SK-N-SH (cell line): ENCODE data around the gene SLC39A13. TPM values are rescaled to one million over a fixed set of nuclear protein-coding genes. Genes with fewer than 3 reads are reported as not detected.

Source experiments
- CTCF ChIA-PET: fragments of 300-600, 350-600 bp; formaldehyde crosslinking; extraction: SDS; loops from one replicate; lab custom pipeline; 2021; lab: Yijun Ruan, JAX
- POLR2A ChIA-PET: fragments of 350-600 bp; sonication (Branson Sonifier 250); formaldehyde crosslinking; extraction: SDS; loops from one replicate; lab custom pipeline; 2020; ENCODE audit warnings: antibody characterized with exemption, inconsistent platforms; lab: Yijun Ruan, JAX
- DNase-seq: peaks from one replicate; pipeline ENCODE4 v3.0.0; 2012
- H2AFZ ChIP-seq: fragments of 200-600 bp; sonication (generic); 2 replicates; pipeline ENCODE4 v1.8.1; 2016; ENCODE audit warnings: antibody characterized with exemption, mild to moderate bottlenecking, low read depth
- H3F3A ChIP-seq: fragments of 200-600 bp; sonication (generic); replicated peaks from 2 replicates; pipeline ENCODE3; 2016; ENCODE audit warnings: antibody characterized with exemption, mild to moderate bottlenecking; ENCODE audit not compliant: insufficient read depth
- H3K27ac ChIP-seq, 2 experiments: fragments of 200-500 bp in 1 of 2; fragments of 200-600 bp in 1 of 2; sonication (Bioruptor generic) in 1 of 2; sonication (generic), shearing (Covaris generic) in 1 of 2; 2 replicates each; pipeline versions ENCODE4 v1.5.1 to v1.6.1; 2014 to 2016; ENCODE audit warnings: low read depth in 2 of 2, inconsistent platforms in 1 of 2, low read length in 1 of 2, mild to moderate bottlenecking in 1 of 2, mixed read lengths in 1 of 2
- H3K27me3 ChIP-seq: fragments of 200-600 bp; sonication (generic), shearing (Covaris generic); 2 replicates; pipeline ENCODE4 v1.6.1; 2016; ENCODE audit warnings: mixed run types; ENCODE audit not compliant: insufficient read depth
- H3K36me3 ChIP-seq, 2 experiments: fragments of 200-500 bp in 1 of 2; fragments of 200-600 bp in 1 of 2; sonication (Bioruptor generic) in 1 of 2; sonication (generic) in 1 of 2; replicated peaks in 1 of 2; 2 replicates each; pipeline versions ENCODE3 to v1.5.1; 2014 to 2016; ENCODE audit warnings: low read length in 1 of 2, mild to moderate bottlenecking in 1 of 2; ENCODE audit not compliant: insufficient read depth in 2 of 2, control insufficient read depth in 1 of 2
- H3K4me1 ChIP-seq, 2 experiments: fragments of 200-500 bp in 1 of 2; fragments of 200-600 bp in 1 of 2; sonication (Bioruptor generic) in 1 of 2; sonication (generic), shearing (Covaris generic) in 1 of 2; 2 replicates each; pipeline versions ENCODE4 v1.5.1 to v1.6.1; 2014 to 2016; ENCODE audit warnings: low read depth in 1 of 2, low read length in 1 of 2, mixed run types in 1 of 2; ENCODE audit not compliant: insufficient read depth in 2 of 2, control insufficient read depth in 1 of 2
- H3K4me2 ChIP-seq: fragments of 200-600 bp; sonication (generic), shearing (Covaris generic); 2 replicates; pipeline ENCODE4 v1.6.1; 2017; ENCODE audit warnings: mixed run types
- H3K4me3 ChIP-seq, 2 experiments: fragments of 200-500 bp in 1 of 2; fragments of 200-600 bp in 1 of 2; sonication (Bioruptor generic) in 1 of 2; sonication (generic), shearing (Covaris generic) in 1 of 2; 2 replicates each; pipeline versions ENCODE4 v1.5.1 to v1.8.1; 2014 to 2016; ENCODE audit warnings: low read depth in 2 of 2, inconsistent platforms in 1 of 2, low read length in 1 of 2, mild to moderate bottlenecking in 1 of 2, mixed read lengths in 1 of 2, moderate library complexity in 1 of 2
- H3K79me2 ChIP-seq: fragments of 200-600 bp; sonication (generic); 2 replicates; pipeline ENCODE4 v1.8.1; 2017; ENCODE audit warnings: mild to moderate bottlenecking; ENCODE audit not compliant: insufficient read depth
- H3K9ac ChIP-seq: fragments of 200-600 bp; sonication (generic); 2 replicates; pipeline ENCODE4 v1.6.1; 2017; ENCODE audit warnings: mixed run types
- H3K9me2 ChIP-seq: fragments of 200-600 bp; sonication (generic); 2 replicates; pipeline ENCODE4 v1.6.1; 2017; ENCODE audit warnings: mixed run types
- H3K9me3 ChIP-seq: fragments of 200-600 bp; sonication (generic); 2 replicates; pipeline ENCODE4 v1.6.1; 2017; ENCODE audit warnings: mixed run types, mild to moderate bottlenecking, moderate library complexity
- H4K20me1 ChIP-seq: fragments of 200-600 bp; sonication (generic); 2 replicates; pipeline ENCODE4 v1.6.1; 2017; ENCODE audit warnings: mild to moderate bottlenecking, mixed run types; ENCODE audit not compliant: insufficient read depth
- EZH2phosphoT487 ChIP-seq: fragments of 200-600 bp; sonication (generic); IDR thresholded peaks from 2 replicates; pipeline ENCODE4 v1.6.1; 2017; ENCODE audit warnings: low read depth, mixed run types, mild to moderate bottlenecking, antibody characterized with exemption, moderate library complexity, borderline replicate concordance
- FOXJ3 ChIP-seq: sonication (generic); formaldehyde crosslinking; IDR thresholded peaks from 2 replicates; pipeline ENCODE4 v1.5.1; 2020; ENCODE audit warnings: mild to moderate bottlenecking, missing genetic modification reagents
- FOXM1 ChIP-seq: IDR thresholded peaks from 2 replicates; pipeline ENCODE4 v1.4.0; 2012; ENCODE audit warnings: low read depth, mild to moderate bottlenecking
- GATA2 ChIP-seq: sonication (generic); formaldehyde crosslinking; IDR thresholded peaks from 2 replicates; pipeline ENCODE4 v1.5.0; 2020; ENCODE audit warnings: mild to moderate bottlenecking, missing genetic modification reagents
- NRF1 ChIP-seq: IDR thresholded peaks from 2 replicates; pipeline ENCODE4 v1.6.1; 2012; ENCODE audit warnings: low read depth, mild to moderate bottlenecking, low read length
- RCOR1 ChIP-seq: fragments of 150-350 bp; IDR thresholded peaks from 2 replicates; pipeline ENCODE4 v1.6.1; 2017; ENCODE audit warnings: antibody characterized with exemption, low read length
- RFX5 ChIP-seq: IDR thresholded peaks from 2 replicates; pipeline ENCODE4 v1.6.1; 2012; ENCODE audit warnings: mild to moderate bottlenecking, improper control_type of control experiment, low read length
- RXRA ChIP-seq: IDR thresholded peaks from 2 replicates; pipeline ENCODE4 v1.4.0; 2012; ENCODE audit warnings: low read depth, mild to moderate bottlenecking, borderline replicate concordance
- SMC3 ChIP-seq: IDR thresholded peaks from 2 replicates; pipeline ENCODE4 v1.6.1; 2012; ENCODE audit warnings: low read depth, low read length, improper control_type of control experiment
- TCF12 ChIP-seq: IDR thresholded peaks from 2 replicates; pipeline ENCODE4 v1.4.0; 2012
- TEAD4 ChIP-seq: IDR thresholded peaks from 2 replicates; pipeline ENCODE4 v1.4.0; 2012; ENCODE audit warnings: mild to moderate bottlenecking, borderline replicate concordance; ENCODE audit not compliant: insufficient read depth
- USF2 ChIP-seq: fragments of 150-350 bp; IDR thresholded peaks from 2 replicates; pipeline ENCODE4 v1.6.1; 2017; ENCODE audit warnings: antibody characterized with exemption, low read length, low read depth, borderline replicate concordance
- ZBTB33 ChIP-seq: IDR thresholded peaks from 2 replicates; pipeline ENCODE4 v1.4.0; 2012; ENCODE audit warnings: low read depth, borderline replicate concordance
- WGBS: methylation state at CpG from one replicate; pipeline ENCODE4 v1.1.6; 2017; ENCODE audit warnings: low lambda C conversion rate; 5-methylcytosine and 5-hydroxymethylcytosine counted together
- polyA plus RNA-seq, 3 experiments: library from polyadenylated mRNA; depleted of rRNA; stranded (reverse); fragments of >200 nt; gene quantifications; 2 replicates each; pipeline ENCODE4 v1.2.3, GENCODE V29; 2012

Gene SLC39A13
- polyA plus RNA-seq, 1 of the 3 experiments (the other 2 are of a cell fraction), result 65.5 TPM

GRCh38 chr11:47451990-47452389 is 43.6 kb downstream of the SLC39A13 start:
- Histone ChIP-seq H2AFZ (no peak overlapping the region), H3K4me1 (peaks cover 0 to 11% of the 10 kb centered on the region in 2 experiments; a peak in 1 of 4 replicates), H3F3A (peaks cover 7% of the 10 kb centered on the region), H4K20me1 (no peaks in the 10 kb centered on the region)
- no peak for DNase-seq
- TF ChIP-seq RXRA (no peak), GATA2 (CRISPR knock-in tag) (no peak), ZBTB33 (no peak), USF2 (no peak), RFX5 (no peak), TCF12 (no peak), FOXJ3 (CRISPR knock-in tag) (no peak), FOXM1 (no peak), EZH2phosphoT487 (no peak), TEAD4 (no peak)
- TF ChIP-seq, all 33 proteins: peak for 0
- 95% methylated on average over 4 of the region's 4 CpGs for WGBS
- CTCF ChIA-PET, result no interaction called here
- Histone ChIP-seq H3K4me2 (no peak overlapping the region), H3K27me3 (no peaks in the 10 kb centered on the region), H3K9me2 (no peaks in the 10 kb centered on the region), H3K9me3 (no peaks in the 10 kb centered on the region), H3K27ac (no peak overlapping the region), H3K4me3 (no peak overlapping the region), H3K36me3 (no peaks in the 10 kb centered on the region), H3K9ac (no peak overlapping the region), H3K79me2 (no peaks in the 10 kb centered on the region)
- POLR2A ChIA-PET, result no interaction called here

- H3K9me2 ChIP-seq, result no peaks in the 10 kb centered on the region
- no peaks in the 10 kb centered on the region for H4K20me1 ChIP-seq
- no peaks in the 10 kb centered on the region for H3K27me3 ChIP-seq
- H3F3A ChIP-seq, result peaks cover 7% of the 10 kb centered on the region
- ChIA-PET POLR2A (no interaction called here), CTCF (interaction anchor here (0.6 to 3.3 kb wide), 14 partner anchors 8 to 300 kb away, joined by 3 to 22 read pairs (median 4); no protein-coding TSS in a partner anchor)
- peaks cover 0 to 11% of the 10 kb centered on the region in 2 experiments; a peak in 1 of 4 replicates for H3K4me1 ChIP-seq
- no peak overlapping the region for H3K9ac ChIP-seq
- no peak overlapping the region for H2AFZ ChIP-seq
- H3K79me2 ChIP-seq, result no peaks in the 10 kb centered on the region
- no peak overlapping the region for H3K4me2 ChIP-seq
- no peaks in the 10 kb centered on the region for H3K9me3 ChIP-seq
- WGBS, result 98% methylated on average over 8 of the region's 8 CpGs
- H3K36me3 ChIP-seq, result no peaks in the 10 kb centered on the region
- no peak overlapping the region for H3K4me3 ChIP-seq
- no peak for DNase-seq
- no peak for TF ChIP-seq TEAD4
- no peak for TF ChIP-seq SMC3
- TF ChIP-seq NRF1, result no peak
- TF ChIP-seq RCOR1, result no peak
- H3K27ac ChIP-seq, result no peak overlapping the region
Measured at GRCh38 chr11:47453365-47453764, 45.0 kb downstream of the SLC39A13 start.
